MM.1S (cell line): ENCODE measurements around the gene C20orf96.
"Not testable (repeated sequence)": the region's sequence is repeated elsewhere in the genome, so short reads cannot be mapped to it uniquely, and the experiment has no call there.

ENCODE experiments used
- DNase-seq: peaks from one replicate; pipeline ENCODE4 v3.0.0-alpha.2; 2015
- H2AFZ ChIP-seq: fragments of 300-600 bp; sonication (generic); 2 replicates; pipeline ENCODE4 v1.6.0; 2016; ENCODE audit warnings: antibody characterized with exemption, low read length
- H3F3A ChIP-seq: fragments of 300-600 bp; sonication (generic); 2 replicates; pipeline ENCODE4 v1.6.1; 2016; ENCODE audit warnings: mild to moderate bottlenecking, antibody characterized with exemption, low read length, moderate library complexity, mixed read lengths; ENCODE audit not compliant: insufficient read depth
- H3K27ac ChIP-seq: fragments of 300-600 bp; sonication (generic); 2 replicates; pipeline ENCODE4 v1.5.1; 2016; ENCODE audit warnings: mild to moderate bottlenecking, low read length
- H3K27me3 ChIP-seq: fragments of 300-600 bp; sonication (generic); replicated peaks from 2 replicates; pipeline ENCODE4 v1.6.0; 2016; ENCODE audit warnings: low read length; ENCODE audit not compliant: insufficient read depth
- H3K36me3 ChIP-seq: fragments of 300-600 bp; sonication (generic); replicated peaks from 2 replicates; pipeline ENCODE4 v1.6.1; 2016; ENCODE audit warnings: mild to moderate bottlenecking, low read length, mixed read lengths; ENCODE audit not compliant: insufficient read depth
- H3K4me1 ChIP-seq: fragments of 300-600 bp; sonication (generic); 2 replicates; pipeline ENCODE4 v1.6.1; 2016; ENCODE audit warnings: low read length, mixed read lengths
- H3K4me2 ChIP-seq: fragments of 300-600 bp; sonication (generic); 2 replicates; pipeline ENCODE4 v1.6.0; 2016; ENCODE audit warnings: low read depth, low read length
- H3K4me3 ChIP-seq: fragments of 300-600 bp; sonication (generic); 2 replicates; pipeline ENCODE4 v1.5.1; 2016; ENCODE audit warnings: low read length, mixed read lengths
- H3K79me2 ChIP-seq: fragments of 300-600 bp; sonication (generic); 2 replicates; pipeline ENCODE4 v1.6.1; 2016; ENCODE audit warnings: mixed run types, low read length, mixed read lengths
- H3K9ac ChIP-seq: fragments of 300-600 bp; sonication (generic); 2 replicates; pipeline ENCODE4 v1.6.1; 2016; ENCODE audit warnings: low read length, mixed read lengths
- H3K9me2 ChIP-seq: fragments of 300-600 bp; sonication (generic); replicated peaks from 2 replicates; pipeline ENCODE4 v1.6.1; 2016; ENCODE audit warnings: mild to moderate bottlenecking, low read length, mixed read lengths; ENCODE audit not compliant: insufficient read depth
- H3K9me3 ChIP-seq: fragments of 300-600 bp; sonication (generic); replicated peaks from 2 replicates; pipeline ENCODE4 v1.6.1; 2016; ENCODE audit warnings: mild to moderate bottlenecking, low read length, mixed read lengths; ENCODE audit not compliant: insufficient read depth
- H4K20me1 ChIP-seq: fragments of 300-600 bp; sonication (generic); 2 replicates; pipeline ENCODE4 v1.6.1; 2016; ENCODE audit warnings: mild to moderate bottlenecking, low read length, moderate library complexity, mixed read lengths; ENCODE audit not compliant: insufficient read depth
- CTCF ChIP-seq: fragments of 300-600 bp; sonication (generic); IDR thresholded peaks from 2 replicates; pipeline ENCODE4 v1.5.1; 2016; ENCODE audit warnings: antibody characterized with exemption, low read length, mixed read lengths
- EZH2 ChIP-seq: fragments of 300-600 bp; sonication (generic); optimal IDR thresholded peaks from 2 replicates; pipeline ENCODE3; 2017; ENCODE audit warnings: low read depth, mild to moderate bottlenecking, antibody characterized with exemption, low read length, mixed read lengths
- EZH2phosphoT487 ChIP-seq: fragments of 300-600 bp; sonication (generic); IDR thresholded peaks from 2 replicates; pipeline ENCODE4 v1.6.1; 2018; ENCODE audit warnings: antibody characterized with exemption, low read length

The C20orf96 gene

GRCh38 chr20:227439-228105 lies 63.0 kb downstream of the C20orf96 start:
- peak overlapping the region; percentile 58 for H2AFZ ChIP-seq
- H3K4me2 ChIP-seq: 0 out of 2 replicates have a peak overlapping the region, but pooled peaks have one; percentile 13
- peak overlapping the region; percentile 29; the same call in 1 of the 2 replicates for H3K27ac ChIP-seq
- H3K9me2 ChIP-seq: no peaks in the 10 kb centered on the region
- H3K4me3 ChIP-seq: no peak overlapping the region
- H3K27me3 ChIP-seq: no peaks in the 10 kb centered on the region
- no peaks in the 10 kb centered on the region for H3K36me3 ChIP-seq
- TF ChIP-seq EZH2 (no peak), CTCF (no peak)
- peaks cover 5% of the 10 kb centered on the region for H3K4me1 ChIP-seq
- no peaks in the 10 kb centered on the region for H3F3A ChIP-seq
- H4K20me1 ChIP-seq: no peaks in the 10 kb centered on the region
- H3K9me3 ChIP-seq: no peaks in the 10 kb centered on the region
- no peak overlapping the region for H3K9ac ChIP-seq
- DNase-seq: peak; percentile 11
- H3K79me2 ChIP-seq: no peaks in the 10 kb centered on the region

- Histone ChIP-seq H4K20me1 (no peaks in the 10 kb centered on the region), H3K9ac (no peak within 1 kb of the TSS), H3K4me1 (peaks cover 5% of the 10 kb centered on the region), H2AFZ (peak within 1 kb of the TSS; percentile 58), H3K27ac (peak within 1 kb of the TSS; percentile 29; the same call in 1 of the 2 replicates), H3F3A (no peaks in the 10 kb centered on the region), H3K4me2 (0 out of 2 replicates have a peak within 1 kb of the TSS, but pooled peaks have one; percentile 13), H3K27me3 (no peaks in the 10 kb centered on the region), H3K4me3 (no peak within 1 kb of the TSS), H3K9me2 (no peaks in the 10 kb centered on the region), H3K36me3 (no peaks in the 10 kb centered on the region), H3K79me2 (no peaks in the 10 kb centered on the region), H3K9me3 (no peaks in the 10 kb centered on the region)
- DNase-seq: no peak
- no peak for TF ChIP-seq EZH2
- TF ChIP-seq CTCF: no peak
- TF ChIP-seq EZH2phosphoT487: no peak
Observed at GRCh38 chr20:226958-227357, 63.6 kb downstream of the C20orf96 start, which contains the start of gene DEFB129. TSS of gene DEFB129 (plus strand) at chr20:227258. CDS start at chr20:227289, 31 bp downstream.

GRCh38 chr20:225879-226278 lies 64.7 kb downstream of the C20orf96 start:
- H3K79me2 ChIP-seq, DNase-seq, H3K4me2 ChIP-seq: not testable (repeated sequence)

GRCh38 chr20:221258-221830 lies 69.2 kb downstream of the C20orf96 start:
- no peak for DNase-seq
- no peaks in the 10 kb centered on the region for H3K36me3 ChIP-seq
- H3K79me2 ChIP-seq: no peaks in the 10 kb centered on the region
- H3K9me2 ChIP-seq: no peaks in the 10 kb centered on the region
- TF ChIP-seq CTCF: no peak
- TF ChIP-seq EZH2phosphoT487: no peak
- no peak for TF ChIP-seq EZH2
- no peaks in the 10 kb centered on the region for H3K9me3 ChIP-seq
- no peaks in the 10 kb centered on the region for H3K27me3 ChIP-seq
- no peaks in the 10 kb centered on the region for H4K20me1 ChIP-seq
- no peak overlapping the region for H2AFZ ChIP-seq
- no peaks in the 10 kb centered on the region for H3K4me1 ChIP-seq
- no peak overlapping the region for H3K27ac ChIP-seq
- H3K4me3 ChIP-seq: no peak overlapping the region
- H3K9ac ChIP-seq: no peak overlapping the region
- no peak overlapping the region for H3K4me2 ChIP-seq
- no peaks in the 10 kb centered on the region for H3F3A ChIP-seq

More at GRCh38 chr20:225879-226278, 64.7 kb downstream of the C20orf96 start:
- not testable (repeated sequence) for H3K4me3 ChIP-seq, H3K4me1 ChIP-seq, H2AFZ ChIP-seq, H3K9me2 ChIP-seq, H3K9me3 ChIP-seq, H3K27ac ChIP-seq, H3F3A ChIP-seq, H3K9ac ChIP-seq, H3K27me3 ChIP-seq, H4K20me1 ChIP-seq, H3K36me3 ChIP-seq
